SK-N-SH (cell line): ENCODE results near the gene ZNF546.

Experiments
- EP300 ChIP-seq, 2 experiments: IDR thresholded peaks; 2 replicates each; pipeline versions ENCODE4 v1.4.0 to v1.6.1; 2012; ENCODE audit warnings: borderline replicate concordance in 1 of 2, low read depth in 1 of 2, low read length in 1 of 2
- EZH2phosphoT487 ChIP-seq: fragments of 200-600 bp; sonication (generic); IDR thresholded peaks from 2 replicates; pipeline ENCODE4 v1.6.1; 2017; ENCODE audit warnings: low read depth, mixed run types, mild to moderate bottlenecking, antibody characterized with exemption, moderate library complexity, borderline replicate concordance
- POLR2AphosphoS5 ChIP-seq: IDR thresholded peaks from 2 replicates; pipeline ENCODE4 v1.6.1; 2012; ENCODE audit warnings: low read depth, low read length
- RAD21 ChIP-seq: IDR thresholded peaks from 2 replicates; pipeline ENCODE4 v1.6.1; 2012; ENCODE audit warnings: mild to moderate bottlenecking, low read length
- RXRA ChIP-seq: IDR thresholded peaks from 2 replicates; pipeline ENCODE4 v1.4.0; 2012; ENCODE audit warnings: low read depth, mild to moderate bottlenecking, borderline replicate concordance
- SIN3A ChIP-seq: IDR thresholded peaks from 2 replicates; pipeline ENCODE4 v1.6.1; 2012; ENCODE audit warnings: low read depth, mild to moderate bottlenecking, low read length, moderate library complexity, borderline replicate concordance
- TF ChIP-seq, protein P1 (sequence below): fragments of 200-600 bp; sonication (generic); IDR thresholded peaks from 2 replicates; pipeline ENCODE4 v1.6.1; 2017; ENCODE audit warnings: antibody characterized with exemption, mild to moderate bottlenecking, moderate library complexity
- TF ChIP-seq, protein P2 (sequence below): IDR thresholded peaks from 2 replicates; pipeline ENCODE4 v1.4.0; 2012; ENCODE audit warnings: low read depth
- TF ChIP-seq, protein P3 (sequence below): IDR thresholded peaks from 2 replicates; pipeline ENCODE4 v1.6.1; 2012; ENCODE audit warnings: mild to moderate bottlenecking, low read depth, low read length, moderate library complexity

DNA sequence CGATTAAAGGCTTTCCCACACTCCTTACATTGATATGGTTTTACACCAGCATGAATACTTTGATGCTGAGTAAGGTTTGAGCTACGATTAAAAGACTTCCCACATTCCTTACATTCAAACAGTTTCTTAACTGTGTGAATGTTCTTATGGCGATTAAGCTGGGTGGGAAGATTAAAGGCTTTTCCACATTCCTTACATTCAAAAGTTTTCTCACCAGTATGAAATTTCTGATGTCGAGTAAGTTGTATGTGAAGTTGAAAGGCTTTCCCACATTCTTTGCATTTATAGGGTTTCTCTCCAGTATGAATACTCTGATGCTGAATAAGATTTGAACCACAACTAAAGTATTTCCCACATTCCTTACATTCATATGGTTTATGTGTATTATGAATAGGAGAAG lies 39.1 kb downstream of the ZNF546 start:
- TF ChIP-seq RAD21 (no peak), EP300 (IDR thresholded peaks at IDR 0.05; ENCODE audit: borderline replicate concordance in 1 of 2, low read depth in 1 of 2, low read length in 1 of 2) (no peak), EZH2phosphoT487 (no peak), RXRA (no peak), SIN3A (no peak), POLR2AphosphoS5 (no peak)
- TF ChIP-seq, protein P1, sequence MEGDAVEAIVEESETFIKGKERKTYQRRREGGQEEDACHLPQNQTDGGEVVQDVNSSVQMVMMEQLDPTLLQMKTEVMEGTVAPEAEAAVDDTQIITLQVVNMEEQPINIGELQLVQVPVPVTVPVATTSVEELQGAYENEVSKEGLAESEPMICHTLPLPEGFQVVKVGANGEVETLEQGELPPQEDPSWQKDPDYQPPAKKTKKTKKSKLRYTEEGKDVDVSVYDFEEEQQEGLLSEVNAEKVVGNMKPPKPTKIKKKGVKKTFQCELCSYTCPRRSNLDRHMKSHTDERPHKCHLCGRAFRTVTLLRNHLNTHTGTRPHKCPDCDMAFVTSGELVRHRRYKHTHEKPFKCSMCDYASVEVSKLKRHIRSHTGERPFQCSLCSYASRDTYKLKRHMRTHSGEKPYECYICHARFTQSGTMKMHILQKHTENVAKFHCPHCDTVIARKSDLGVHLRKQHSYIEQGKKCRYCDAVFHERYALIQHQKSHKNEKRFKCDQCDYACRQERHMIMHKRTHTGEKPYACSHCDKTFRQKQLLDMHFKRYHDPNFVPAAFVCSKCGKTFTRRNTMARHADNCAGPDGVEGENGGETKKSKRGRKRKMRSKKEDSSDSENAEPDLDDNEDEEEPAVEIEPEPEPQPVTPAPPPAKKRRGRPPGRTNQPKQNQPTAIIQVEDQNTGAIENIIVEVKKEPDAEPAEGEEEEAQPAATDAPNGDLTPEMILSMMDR = no peak
- TF ChIP-seq, protein P2, sequence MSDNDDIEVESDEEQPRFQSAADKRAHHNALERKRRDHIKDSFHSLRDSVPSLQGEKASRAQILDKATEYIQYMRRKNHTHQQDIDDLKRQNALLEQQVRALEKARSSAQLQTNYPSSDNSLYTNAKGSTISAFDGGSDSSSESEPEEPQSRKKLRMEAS = no peak
- TF ChIP-seq, protein P3, sequence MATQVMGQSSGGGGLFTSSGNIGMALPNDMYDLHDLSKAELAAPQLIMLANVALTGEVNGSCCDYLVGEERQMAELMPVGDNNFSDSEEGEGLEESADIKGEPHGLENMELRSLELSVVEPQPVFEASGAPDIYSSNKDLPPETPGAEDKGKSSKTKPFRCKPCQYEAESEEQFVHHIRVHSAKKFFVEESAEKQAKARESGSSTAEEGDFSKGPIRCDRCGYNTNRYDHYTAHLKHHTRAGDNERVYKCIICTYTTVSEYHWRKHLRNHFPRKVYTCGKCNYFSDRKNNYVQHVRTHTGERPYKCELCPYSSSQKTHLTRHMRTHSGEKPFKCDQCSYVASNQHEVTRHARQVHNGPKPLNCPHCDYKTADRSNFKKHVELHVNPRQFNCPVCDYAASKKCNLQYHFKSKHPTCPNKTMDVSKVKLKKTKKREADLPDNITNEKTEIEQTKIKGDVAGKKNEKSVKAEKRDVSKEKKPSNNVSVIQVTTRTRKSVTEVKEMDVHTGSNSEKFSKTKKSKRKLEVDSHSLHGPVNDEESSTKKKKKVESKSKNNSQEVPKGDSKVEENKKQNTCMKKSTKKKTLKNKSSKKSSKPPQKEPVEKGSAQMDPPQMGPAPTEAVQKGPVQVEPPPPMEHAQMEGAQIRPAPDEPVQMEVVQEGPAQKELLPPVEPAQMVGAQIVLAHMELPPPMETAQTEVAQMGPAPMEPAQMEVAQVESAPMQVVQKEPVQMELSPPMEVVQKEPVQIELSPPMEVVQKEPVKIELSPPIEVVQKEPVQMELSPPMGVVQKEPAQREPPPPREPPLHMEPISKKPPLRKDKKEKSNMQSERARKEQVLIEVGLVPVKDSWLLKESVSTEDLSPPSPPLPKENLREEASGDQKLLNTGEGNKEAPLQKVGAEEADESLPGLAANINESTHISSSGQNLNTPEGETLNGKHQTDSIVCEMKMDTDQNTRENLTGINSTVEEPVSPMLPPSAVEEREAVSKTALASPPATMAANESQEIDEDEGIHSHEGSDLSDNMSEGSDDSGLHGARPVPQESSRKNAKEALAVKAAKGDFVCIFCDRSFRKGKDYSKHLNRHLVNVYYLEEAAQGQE = no peak
